Stimulated activated naive CD8-positive, alpha-beta T cell treated with anti-CD3 and anti-CD28 coated beads, Interleukin-15, amount 100 ng/mL, for 72 hours (primary cell): ENCODE results near the gene IL17A.

Experiments
- ATAC-seq: fragments of 150-1000 bp; cut with Tn5 transposase; 2 replicates; pipeline ENCODE4 v1.10.0; 2021; ENCODE audit warnings: mild to moderate bottlenecking, moderate library complexity
- DNase-seq, 2 donors: peaks; one replicate each; pipeline ENCODE4 v3.0.0; 2021 to 2022
- H3K27ac Mint-ChIP-seq, 2 donors: one replicate each; pipeline ENCODE4 v1.8.0; 2022; ENCODE audit warnings: mild to moderate bottlenecking in 2 of 2, mixed read lengths in 2 of 2, moderate library complexity in 2 of 2
- H3K27me3 Mint-ChIP-seq: one replicate; pipeline ENCODE4 v1.8.0; 2022; ENCODE audit warnings: mixed read lengths
- H3K4me1 Mint-ChIP-seq: one replicate; pipeline ENCODE4 v1.8.0; 2022; ENCODE audit warnings: mild to moderate bottlenecking, mixed read lengths
- H3K4me3 Mint-ChIP-seq, 2 donors: one replicate each; pipeline ENCODE4 v1.8.0; 2022; ENCODE audit warnings: mild to moderate bottlenecking in 2 of 2, mixed read lengths in 2 of 2, moderate library complexity in 1 of 2
- H3K9me3 Mint-ChIP-seq, 2 donors: one replicate each; pipeline ENCODE4 v1.8.0; 2022; ENCODE audit warnings: mixed read lengths in 2 of 2

Gene IL17A

DNA sequence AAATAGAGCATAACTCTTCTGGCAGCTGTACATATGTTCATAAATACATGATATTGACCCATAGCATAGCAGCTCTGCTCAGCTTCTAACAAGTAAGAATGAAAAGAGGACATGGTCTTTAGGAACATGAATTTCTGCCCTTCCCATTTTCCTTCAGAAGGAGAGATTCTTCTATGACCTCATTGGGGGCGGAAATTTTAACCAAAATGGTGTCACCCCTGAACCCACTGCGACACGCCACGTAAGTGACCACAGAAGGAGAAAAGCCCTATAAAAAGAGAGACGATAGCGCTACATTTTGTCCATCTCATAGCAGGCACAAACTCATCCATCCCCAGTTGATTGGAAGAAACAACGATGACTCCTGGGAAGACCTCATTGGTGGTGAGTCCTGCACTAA lies at the start of gene IL17A:
Gene IL17A, plus strand, starts transcription at position 301 of the 400 bp plus-strand sequence. Its CDS starts 57 bp downstream, at position 358.
- Mint-ChIP-seq H3K4me3 (no peak within 1 kb of the TSS), H3K27ac (no peak within 1 kb of the TSS), H3K9me3 (no peaks in the 10 kb centered on the region), H3K4me1 (peaks cover 3% of the 10 kb centered on the region), H3K27me3 (peaks cover 74% of the 10 kb centered on the region)
- DNase-seq (no peak), ATAC-seq (no peak)

DNA sequence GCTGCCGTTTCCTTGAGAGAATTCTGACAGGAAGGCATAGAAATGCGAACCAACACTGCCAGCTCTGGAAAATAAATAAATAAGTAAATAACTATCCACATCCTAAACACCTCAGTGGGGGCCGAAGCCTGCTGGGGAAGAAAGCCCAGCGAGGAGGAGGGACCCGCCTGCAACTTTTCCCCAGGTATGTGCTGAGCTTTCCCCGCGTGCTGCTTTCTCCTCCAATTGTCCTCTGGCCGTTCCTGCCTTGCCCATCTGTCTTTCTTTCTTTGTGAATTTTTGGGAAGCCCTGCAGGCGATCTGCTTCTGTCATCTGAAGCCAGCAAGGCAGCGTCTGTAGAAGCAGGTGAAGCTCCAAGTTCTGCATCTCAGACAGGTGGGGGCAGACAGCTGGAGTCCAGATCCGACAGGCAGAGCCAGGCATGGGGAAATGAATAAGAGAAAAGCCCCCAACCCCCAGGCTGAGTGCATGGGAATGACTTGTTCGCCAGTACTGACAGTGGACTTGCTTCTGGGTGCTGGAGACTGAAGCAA lies 49.2 kb upstream of the IL17A start:
- no peak overlapping the region for H3K27ac Mint-ChIP-seq
- no peaks in the 10 kb centered on the region for H3K9me3 Mint-ChIP-seq

DNA sequence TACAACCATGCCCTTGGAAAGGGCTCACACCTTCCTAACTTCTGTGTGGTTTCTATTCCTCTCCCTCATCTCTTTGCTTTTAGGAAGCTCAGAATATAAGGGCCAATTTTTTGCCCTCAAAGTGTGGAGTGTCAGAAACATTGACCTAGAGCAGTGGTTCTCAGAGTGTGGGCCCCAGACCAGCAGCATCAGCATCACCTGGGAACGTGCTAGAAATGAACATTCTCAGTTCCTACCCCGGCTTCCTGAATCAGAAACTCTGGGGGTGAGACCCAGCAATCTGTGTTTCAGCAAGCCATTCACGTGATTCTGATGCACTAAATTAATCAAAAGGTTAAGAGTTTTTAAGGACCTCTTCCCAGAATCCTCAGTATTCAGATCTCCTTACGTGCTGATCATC lies 47.9 kb upstream of the IL17A start:
- Mint-ChIP-seq H3K4me1 (no peaks in the 10 kb centered on the region), H3K27ac (no peak overlapping the region), H3K27me3 (peaks cover 25% of the 10 kb centered on the region), H3K4me3 (no peak overlapping the region), H3K9me3 (no peaks in the 10 kb centered on the region)
- DNase-seq (no peak), ATAC-seq (no peak)

More for the DNA sequence above, 49.2 kb upstream of the IL17A start:
- ATAC-seq (no peak), DNase-seq (no peak)
- H3K4me3 Mint-ChIP-seq: no peak overlapping the region
- H3K27me3 Mint-ChIP-seq: peaks cover 12% of the 10 kb centered on the region
- no peaks in the 10 kb centered on the region for H3K4me1 Mint-ChIP-seq

DNA sequence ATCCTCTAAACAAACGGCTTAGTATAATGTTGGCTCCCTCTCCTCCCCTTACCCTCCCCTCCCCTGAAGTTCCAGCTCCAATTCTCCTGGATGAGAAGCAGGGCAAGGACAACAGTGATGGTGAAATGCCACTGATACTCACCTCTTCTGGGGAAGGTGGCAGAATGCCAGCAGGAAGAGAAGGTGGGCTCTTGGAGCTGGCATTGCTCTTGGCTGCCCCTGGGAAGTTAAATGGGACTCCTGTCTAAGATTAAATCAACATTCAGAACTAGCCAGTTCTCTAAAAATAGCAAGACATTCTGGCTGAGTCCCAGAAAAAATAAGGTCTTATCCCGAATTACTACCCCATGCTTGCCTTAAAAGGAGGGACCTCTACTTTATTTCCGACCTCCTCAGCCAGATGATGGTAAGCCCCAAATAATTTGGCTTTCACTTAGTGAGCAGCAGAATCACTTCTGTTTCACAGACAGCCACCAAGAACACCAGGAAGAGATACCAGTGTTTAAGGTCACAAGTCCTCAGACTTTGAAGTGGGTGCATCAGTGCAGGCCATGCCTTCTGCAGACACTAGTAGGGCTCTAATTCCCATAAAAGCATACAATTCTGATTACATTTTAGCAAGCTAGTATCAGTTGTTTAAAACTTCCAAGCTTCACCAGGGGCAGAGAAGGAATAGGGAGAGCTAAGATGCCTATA lies 46.0 kb upstream of the IL17A start:
- DNase-seq (no peak), ATAC-seq (no peak)
- Mint-ChIP-seq H3K4me3 (no peak overlapping the region), H3K27me3 (peaks cover 43% of the 10 kb centered on the region), H3K9me3 (no peaks in the 10 kb centered on the region), H3K27ac (no peak overlapping the region), H3K4me1 (peaks cover 5% of the 10 kb centered on the region)

DNA sequence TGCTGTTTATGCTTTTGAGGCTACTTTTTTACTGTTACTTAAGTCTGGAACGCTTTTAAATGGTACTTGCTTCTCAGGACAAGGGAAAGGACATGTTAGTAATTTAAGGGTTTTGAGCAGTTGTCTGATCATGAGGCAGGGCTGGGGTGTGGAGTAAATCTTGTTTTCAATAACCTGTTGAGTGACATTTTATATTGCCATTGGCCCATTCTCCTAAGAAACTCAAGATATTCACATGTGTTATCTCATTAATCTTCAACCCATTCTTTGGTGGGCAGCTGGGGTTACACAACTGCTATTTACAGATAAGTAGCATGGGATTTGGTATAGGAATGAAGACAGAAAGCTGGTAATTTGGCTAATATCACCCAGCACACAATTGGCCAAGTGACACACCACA lies 44.6 kb upstream of the IL17A start:
- H3K4me1 Mint-ChIP-seq: peaks cover 5% of the 10 kb centered on the region
- no peaks in the 10 kb centered on the region for H3K9me3 Mint-ChIP-seq
- no peak for DNase-seq
- H3K27me3 Mint-ChIP-seq: peaks cover 52% of the 10 kb centered on the region
- ATAC-seq: no peak
- H3K27ac Mint-ChIP-seq: no peak overlapping the region
- no peak overlapping the region for H3K4me3 Mint-ChIP-seq

DNA sequence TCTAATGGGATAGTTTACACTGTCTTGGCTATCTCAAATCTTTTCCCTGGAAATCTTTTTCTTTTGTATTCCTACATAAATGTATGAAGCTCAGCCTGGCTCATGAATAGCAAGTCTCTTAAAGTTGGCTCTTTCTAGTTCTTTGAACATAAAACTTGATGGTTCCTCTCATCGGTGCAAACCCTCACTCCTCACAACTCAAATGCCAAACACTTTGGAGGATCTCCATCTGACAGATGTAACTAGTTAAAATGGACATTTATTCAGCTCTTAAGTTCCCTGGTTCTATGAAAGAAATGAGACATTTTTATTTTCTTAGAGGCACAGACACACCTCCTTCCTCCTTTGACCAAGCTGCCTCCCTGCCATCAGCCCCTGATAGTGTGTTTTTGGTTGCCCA lies 43.6 kb upstream of the IL17A start:
- no peak overlapping the region for H3K4me3 Mint-ChIP-seq

DNA sequence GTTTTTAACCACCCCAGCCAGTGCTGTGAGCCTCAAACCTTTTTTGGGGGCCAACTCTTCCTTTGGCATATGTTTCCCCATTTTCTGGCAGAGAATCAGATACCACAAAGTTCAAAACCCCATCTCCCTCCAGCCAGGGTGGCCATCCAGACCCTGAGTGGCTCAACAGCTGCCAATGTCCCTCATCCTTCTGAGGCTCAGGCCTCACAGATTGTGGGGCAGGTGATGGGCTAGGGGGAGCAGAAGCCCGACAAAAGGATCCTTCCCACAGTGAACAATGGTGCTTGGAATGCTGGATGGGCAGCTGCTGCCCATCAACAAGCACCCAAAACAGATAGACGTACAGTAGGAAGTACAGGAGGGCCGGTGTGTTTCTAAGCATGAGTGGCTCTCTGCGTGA lies 42.6 kb upstream of the IL17A start:
- no peak for DNase-seq
- Mint-ChIP-seq H3K9me3 (no peaks in the 10 kb centered on the region), H3K4me3 (no peak overlapping the region), H3K4me1 (peaks cover 5% of the 10 kb centered on the region), H3K27me3 (peaks cover 63% of the 10 kb centered on the region), H3K27ac (no peak overlapping the region)
- no peak for ATAC-seq

More for the DNA sequence above, 43.6 kb upstream of the IL17A start:
- DNase-seq (no peak), ATAC-seq (no peak)
- H3K9me3 Mint-ChIP-seq: no peaks in the 10 kb centered on the region
- peaks cover 62% of the 10 kb centered on the region for H3K27me3 Mint-ChIP-seq
- H3K27ac Mint-ChIP-seq: no peak overlapping the region
- peaks cover 5% of the 10 kb centered on the region for H3K4me1 Mint-ChIP-seq

DNA sequence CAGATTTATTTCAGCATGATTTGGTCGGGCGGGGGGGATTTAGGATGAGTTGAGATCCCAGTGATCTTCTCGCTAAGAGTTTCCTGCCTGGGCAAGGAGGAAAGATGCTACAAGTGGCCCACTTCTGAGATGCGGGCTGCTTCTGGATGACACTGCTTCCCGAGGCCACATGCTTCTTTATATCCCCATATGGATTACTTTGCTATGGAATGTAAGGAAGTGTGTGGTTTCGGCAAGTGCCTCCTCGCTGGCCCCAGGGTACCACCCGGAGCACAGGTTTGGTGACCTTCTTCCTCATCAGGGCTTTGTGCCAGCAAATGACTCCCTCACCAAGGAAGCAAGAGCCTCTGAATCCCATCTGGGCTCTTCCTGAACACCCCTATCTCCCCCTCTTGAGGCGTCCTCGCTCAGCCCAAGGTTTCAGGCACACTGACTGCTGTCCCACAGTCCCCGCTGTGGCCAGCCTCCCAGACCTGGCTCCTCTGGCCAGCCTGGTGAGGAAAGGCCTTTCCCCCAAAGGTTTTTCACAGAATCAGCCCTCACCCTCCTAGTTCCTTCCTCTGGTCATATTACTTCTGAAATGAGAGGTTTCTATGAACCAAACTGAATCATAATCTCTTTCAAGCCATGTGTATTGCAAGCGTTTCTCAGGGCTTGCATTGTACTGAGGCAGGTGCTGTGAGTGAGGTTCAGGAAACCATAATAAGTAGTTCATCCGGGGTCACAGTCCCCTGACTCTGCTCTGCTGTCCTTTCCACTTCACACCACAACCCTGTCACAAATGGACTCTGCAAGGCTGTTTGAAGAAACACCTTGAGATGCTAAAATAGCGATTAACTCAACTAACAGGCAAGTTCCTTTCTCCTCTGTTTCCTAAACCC lies 41.7 kb upstream of the IL17A start:
- Mint-ChIP-seq H3K9me3 (no peaks in the 10 kb centered on the region), H3K4me3 (no peak overlapping the region), H3K4me1 (peaks cover 5% of the 10 kb centered on the region), H3K27ac (no peak overlapping the region), H3K27me3 (peaks cover 63% of the 10 kb centered on the region)
- no peak for DNase-seq
- peak; percentile 39 for ATAC-seq

DNA sequence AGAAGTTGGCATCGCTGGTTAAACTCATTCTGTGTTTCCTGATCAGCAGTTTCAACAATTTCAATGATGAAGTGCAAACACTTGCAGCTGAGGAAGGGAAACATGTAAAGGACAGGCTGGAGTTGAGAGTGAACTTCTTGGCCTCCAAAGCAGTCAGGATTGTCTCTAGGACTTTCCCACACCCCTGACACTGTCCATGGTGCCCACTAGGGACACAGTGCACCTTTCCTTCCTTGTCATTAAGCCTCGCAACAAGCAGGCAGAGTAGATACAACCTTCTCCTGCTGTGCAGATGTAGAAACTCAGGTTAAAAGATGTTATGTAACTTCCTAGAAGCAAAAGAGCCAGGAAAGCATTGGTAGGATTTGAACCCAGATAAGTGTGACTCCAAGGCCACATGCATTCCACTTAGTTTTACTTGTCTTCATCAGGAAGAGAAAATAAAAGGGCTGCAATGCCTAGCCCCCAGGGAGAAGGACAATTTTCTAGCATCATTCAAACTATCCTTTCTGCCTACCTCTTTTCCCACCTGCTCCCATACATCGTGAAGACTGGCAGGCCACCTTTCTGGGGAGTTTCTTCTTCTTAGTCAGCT lies 39.2 kb upstream of the IL17A start:
- ATAC-seq (no peak), DNase-seq (no peak)
- H3K27me3 Mint-ChIP-seq: peaks cover 80% of the 10 kb centered on the region
- no peak overlapping the region for H3K27ac Mint-ChIP-seq
- H3K4me3 Mint-ChIP-seq: no peak overlapping the region
- H3K9me3 Mint-ChIP-seq: no peaks in the 10 kb centered on the region
- peaks cover 5% of the 10 kb centered on the region for H3K4me1 Mint-ChIP-seq

DNA sequence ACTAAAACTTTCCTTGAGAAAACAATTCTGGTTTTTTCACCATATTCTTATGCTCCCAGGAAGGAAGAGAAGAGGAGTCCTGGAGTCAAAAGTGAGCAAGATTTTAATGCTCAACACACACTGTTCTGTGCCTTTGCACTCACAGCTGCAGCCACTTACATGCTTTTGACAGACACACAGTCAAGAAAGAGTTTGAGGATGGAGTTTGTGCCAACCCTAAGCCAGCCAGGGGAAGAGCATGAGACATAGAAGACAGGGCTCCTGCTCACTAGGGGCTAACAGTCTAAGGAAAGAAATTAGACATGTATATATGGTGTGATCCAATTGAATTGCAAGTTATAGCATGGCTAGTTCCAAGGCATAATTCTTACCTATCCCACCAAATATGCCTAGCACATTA lies 37.1 kb upstream of the IL17A start:
- no peak overlapping the region for H3K27ac Mint-ChIP-seq
- H3K4me3 Mint-ChIP-seq: no peak overlapping the region
- peaks cover 5% of the 10 kb centered on the region for H3K4me1 Mint-ChIP-seq
- ATAC-seq (no peak), DNase-seq (no peak)
- no peaks in the 10 kb centered on the region for H3K9me3 Mint-ChIP-seq
- peaks cover 77% of the 10 kb centered on the region for H3K27me3 Mint-ChIP-seq

DNA sequence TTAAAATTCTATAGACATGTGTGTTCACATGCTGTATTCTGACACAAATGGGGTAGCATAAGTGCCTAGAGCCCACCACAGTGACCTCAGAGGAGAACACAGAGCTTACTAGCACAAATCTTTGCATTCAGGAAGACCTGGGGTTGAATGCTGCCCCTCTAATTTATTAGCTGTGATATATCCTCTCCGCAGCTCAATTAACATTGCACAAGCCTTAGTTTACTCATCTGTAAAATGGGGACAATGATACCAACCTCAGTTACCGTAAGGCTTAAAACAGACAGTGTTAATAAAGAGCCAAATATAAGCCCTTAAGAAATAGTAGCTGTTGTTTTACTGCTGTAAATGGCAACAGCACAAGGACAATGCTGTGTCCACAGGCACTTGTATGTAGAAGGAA lies 36.2 kb upstream of the IL17A start:
- DNase-seq (no peak), ATAC-seq (no peak)
- H3K9me3 Mint-ChIP-seq: no peaks in the 10 kb centered on the region
- H3K4me1 Mint-ChIP-seq: no peaks in the 10 kb centered on the region
- H3K27me3 Mint-ChIP-seq: peaks cover 71% of the 10 kb centered on the region
- H3K27ac Mint-ChIP-seq: no peak overlapping the region
- no peak overlapping the region for H3K4me3 Mint-ChIP-seq

DNA sequence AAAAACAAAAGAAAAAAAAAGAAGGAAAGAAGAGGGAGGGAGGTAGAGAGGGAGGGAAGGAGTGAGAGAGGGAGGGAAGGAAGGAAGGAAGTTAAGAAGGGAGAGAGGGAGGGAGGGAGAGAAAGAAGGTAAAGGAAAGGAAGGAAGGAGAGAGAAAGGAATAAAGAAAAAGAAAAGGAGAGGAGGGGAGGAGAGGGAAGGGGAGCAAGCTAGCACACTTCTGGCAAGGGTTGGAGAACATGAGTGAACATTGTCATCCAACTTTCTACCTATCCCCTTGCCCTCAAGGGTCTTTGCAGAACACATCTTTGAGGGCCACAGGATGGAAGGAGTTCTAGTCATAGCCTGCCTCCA lies 34.1 kb upstream of the IL17A start:
- DNase-seq (no peak), ATAC-seq (no peak)
- H3K27me3 Mint-ChIP-seq: peaks cover 71% of the 10 kb centered on the region
- no peaks in the 10 kb centered on the region for H3K9me3 Mint-ChIP-seq
- H3K27ac Mint-ChIP-seq: no peak overlapping the region
- H3K4me1 Mint-ChIP-seq: peaks cover 16% of the 10 kb centered on the region
- H3K4me3 Mint-ChIP-seq: no peak overlapping the region

DNA sequence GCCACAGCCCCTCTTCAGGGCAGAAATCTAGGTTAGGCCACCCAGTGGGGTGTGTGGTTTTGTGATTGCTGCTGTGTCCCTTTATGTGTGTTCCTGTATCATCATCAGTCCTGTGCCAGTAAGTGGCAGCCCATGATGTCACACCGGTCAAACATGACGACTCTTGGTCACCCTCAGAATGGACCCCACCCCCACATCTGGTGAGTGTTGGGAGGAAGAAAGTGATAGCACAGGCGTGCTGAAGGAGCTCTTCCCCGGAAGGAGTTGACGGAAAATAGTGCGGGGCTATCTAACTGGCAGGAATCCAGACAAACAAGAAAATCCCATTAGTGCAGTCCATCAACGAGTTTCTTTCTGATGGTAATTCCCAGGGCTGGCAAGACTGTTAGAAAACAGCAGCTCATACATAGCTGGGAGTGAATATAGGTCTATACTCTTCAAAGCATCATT lies 33.4 kb upstream of the IL17A start:
- peaks cover 23% of the 10 kb centered on the region for H3K4me1 Mint-ChIP-seq
- no peak for ATAC-seq
- no peak for DNase-seq
- no peak overlapping the region for H3K4me3 Mint-ChIP-seq
- peaks cover 71% of the 10 kb centered on the region for H3K27me3 Mint-ChIP-seq
- no peak overlapping the region for H3K27ac Mint-ChIP-seq
- no peaks in the 10 kb centered on the region for H3K9me3 Mint-ChIP-seq

DNA sequence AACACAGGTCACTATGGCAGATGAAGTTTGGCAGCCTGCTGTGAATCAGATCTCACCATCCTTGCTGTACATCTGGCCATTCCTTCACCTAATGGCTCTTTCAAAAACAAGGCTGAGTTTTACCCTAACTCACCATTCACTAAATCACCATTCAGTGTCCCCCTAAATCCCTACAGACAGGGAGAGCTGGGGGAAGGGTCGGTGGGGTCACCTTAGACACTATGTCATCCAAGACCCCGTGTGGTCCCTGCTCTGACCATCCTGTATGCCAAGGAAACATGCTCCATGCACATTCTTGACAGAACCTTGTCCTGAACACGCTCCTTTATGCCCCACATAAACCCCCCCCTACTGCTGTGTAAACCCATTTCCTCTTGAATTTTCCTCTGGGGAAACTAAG lies 31.8 kb upstream of the IL17A start:
- no peak overlapping the region for H3K4me3 Mint-ChIP-seq
- H3K27me3 Mint-ChIP-seq: peaks cover 81% of the 10 kb centered on the region
- DNase-seq: no peak
- no peak for ATAC-seq
- H3K4me1 Mint-ChIP-seq: peaks cover 28% of the 10 kb centered on the region
- H3K27ac Mint-ChIP-seq: no peak overlapping the region
- H3K9me3 Mint-ChIP-seq: no peaks in the 10 kb centered on the region

DNA sequence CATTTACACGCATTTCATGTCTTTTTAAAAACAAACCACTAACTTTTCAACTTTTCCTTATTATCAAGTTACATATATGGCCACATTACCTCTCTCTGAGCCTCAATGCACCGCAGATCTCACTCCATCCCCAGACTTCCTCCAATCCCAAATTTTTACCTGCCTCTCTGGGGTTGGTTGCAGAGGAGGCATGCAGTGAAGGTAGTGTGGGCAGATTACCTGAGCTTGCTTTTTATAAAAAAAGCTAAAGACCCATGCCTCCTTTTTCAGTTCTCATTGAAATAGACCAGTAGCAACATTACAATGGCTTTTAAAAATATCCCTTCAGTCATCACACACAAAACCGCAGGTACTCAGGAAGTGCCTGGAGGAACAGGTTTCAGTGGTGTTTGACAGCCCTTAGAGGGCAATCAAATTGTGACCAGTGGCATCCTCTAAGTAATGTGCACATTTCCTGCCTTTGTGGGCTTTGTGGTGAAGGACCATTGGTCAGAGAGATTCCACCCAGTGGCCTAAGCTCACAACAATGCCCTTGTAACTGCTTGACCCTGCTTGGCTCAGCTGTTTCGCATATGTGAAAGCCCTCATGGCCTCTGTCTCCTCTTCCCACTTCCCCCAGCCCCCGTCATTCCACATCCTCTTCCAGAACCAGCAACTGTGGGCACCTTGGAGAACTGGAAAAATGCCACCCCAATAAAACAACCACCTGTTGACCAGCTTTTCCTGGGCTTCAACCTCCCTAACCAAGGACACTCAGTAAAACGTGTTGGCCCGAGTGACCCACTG lies 30.2 kb upstream of the IL17A start:
- Mint-ChIP-seq H3K27ac (no peak overlapping the region), H3K27me3 (peaks cover 69% of the 10 kb centered on the region), H3K4me3 (peak overlapping the region; percentile 14 to 36), H3K9me3 (peaks cover under 1 to 3% of the 10 kb centered on the region in 2 donors), H3K4me1 (peaks cover 33% of the 10 kb centered on the region)
- DNase-seq (peak in 1 of 2 donors; percentile 14), ATAC-seq (peak; percentile 18)
